Activated CD4-positive, alpha-beta T cell treated with anti-CD3 and anti-CD28 coated beads, Interleukin-2, Interleukin-6, amounts not matched to agents 100 ng/mL and 50 ng/mL, durations not matched to agents 16 hours and 8 hours (primary cell): Measurements from ENCODE around the gene IP6K3.

ENCODE experiments used
- DNase-seq: peaks from one replicate; pipeline ENCODE4 v3.0.0-alpha.2; 2020

Gene IP6K3

GRCh38 chr6:33720998-33721397 is 25.7 kb downstream of the IP6K3 start:
- DNase-seq: no peak

GRCh38 chr6:33719326-33719987 is 27.2 kb downstream of the IP6K3 start:
- DNase-seq: no peak

DNA sequence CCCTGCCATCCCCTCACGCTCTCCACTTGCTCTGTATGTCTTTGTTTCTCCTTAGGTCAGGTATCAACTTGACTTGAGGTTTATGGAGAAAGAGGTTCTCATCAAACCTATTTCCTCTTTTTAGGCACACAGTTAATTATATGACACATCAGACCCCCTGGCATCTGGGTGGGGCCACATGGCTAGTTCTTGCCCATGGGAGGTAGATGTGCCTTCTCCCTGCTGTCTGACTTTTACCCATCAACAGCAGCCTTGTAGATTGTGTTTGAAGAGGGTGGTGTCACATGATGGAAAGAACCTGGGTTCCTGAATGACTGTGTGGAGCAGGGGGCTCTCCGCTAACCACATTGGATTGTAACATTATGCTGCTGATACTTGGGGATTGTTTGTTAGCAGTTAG is 28.0 kb downstream of the IP6K3 start:
- no peak for DNase-seq

DNA sequence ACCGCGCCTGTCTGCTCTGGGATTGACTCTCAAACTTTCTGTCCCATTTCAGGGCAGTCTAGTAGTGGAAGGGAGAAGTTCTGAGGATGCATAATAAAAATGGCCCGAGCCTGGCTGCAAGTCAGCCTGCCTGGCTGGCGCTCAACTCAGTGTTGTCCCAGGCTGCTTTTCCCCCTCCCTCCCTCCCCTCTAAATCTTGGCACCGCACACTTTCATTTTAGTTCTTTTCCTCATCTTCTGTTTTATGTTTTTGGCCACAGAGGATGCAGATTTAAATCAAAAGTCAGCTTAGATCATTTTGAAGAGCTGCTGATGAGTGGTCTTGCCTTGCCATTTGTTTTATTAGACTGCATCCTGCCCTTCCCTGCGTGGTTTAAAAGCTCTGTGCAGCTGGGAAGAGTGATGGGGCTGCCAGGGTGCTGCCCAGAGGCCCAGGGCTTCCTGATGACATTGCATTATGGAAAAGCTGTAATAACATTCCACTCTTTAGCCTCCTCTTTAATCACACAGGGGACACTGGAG is 28.7 kb downstream of the IP6K3 start:
- no peak for DNase-seq

GRCh38 chr6:33716890-33717632 is 29.6 kb downstream of the IP6K3 start:
- DNase-seq: no peak

GRCh38 chr6:33716379-33716778 is 30.3 kb downstream of the IP6K3 start:
- DNase-seq: no peak

- DNase-seq: no peak
Measured at GRCh38 chr6:33714385-33715040, 32.2 kb downstream of the IP6K3 start.

DNA sequence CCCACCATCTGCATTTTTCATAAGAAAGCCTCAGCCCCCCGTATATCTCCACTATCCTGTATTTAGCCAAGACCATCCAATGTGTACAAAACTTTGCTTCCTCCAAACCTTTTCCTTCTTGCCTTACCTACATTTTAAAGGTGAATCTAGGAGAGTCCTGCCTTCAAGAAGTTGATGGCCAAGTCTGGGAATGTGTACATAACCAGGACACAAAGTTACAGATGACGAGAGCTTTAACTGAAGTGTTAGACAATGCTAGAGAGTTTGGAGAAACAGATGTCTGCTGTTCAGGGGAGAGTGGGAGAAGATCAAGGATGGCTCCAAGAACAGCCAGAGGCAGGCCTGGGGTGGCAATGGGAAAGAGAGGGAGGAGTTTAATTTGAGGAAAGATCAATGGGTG is 32.9 kb downstream of the IP6K3 start:
- DNase-seq: no peak

GRCh38 chr6:33712914-33713313 is 33.8 kb downstream of the IP6K3 start:
- DNase-seq: no peak

GRCh38 chr6:33711140-33712129 is 35.3 kb downstream of the IP6K3 start, which contains the start of gene UQCC2:
Gene UQCC2, minus strand, starts transcription at chr6:33711700. Its CDS starts 14 bp downstream, at chr6:33711686.
- peak; percentile 98 for DNase-seq

DNA sequence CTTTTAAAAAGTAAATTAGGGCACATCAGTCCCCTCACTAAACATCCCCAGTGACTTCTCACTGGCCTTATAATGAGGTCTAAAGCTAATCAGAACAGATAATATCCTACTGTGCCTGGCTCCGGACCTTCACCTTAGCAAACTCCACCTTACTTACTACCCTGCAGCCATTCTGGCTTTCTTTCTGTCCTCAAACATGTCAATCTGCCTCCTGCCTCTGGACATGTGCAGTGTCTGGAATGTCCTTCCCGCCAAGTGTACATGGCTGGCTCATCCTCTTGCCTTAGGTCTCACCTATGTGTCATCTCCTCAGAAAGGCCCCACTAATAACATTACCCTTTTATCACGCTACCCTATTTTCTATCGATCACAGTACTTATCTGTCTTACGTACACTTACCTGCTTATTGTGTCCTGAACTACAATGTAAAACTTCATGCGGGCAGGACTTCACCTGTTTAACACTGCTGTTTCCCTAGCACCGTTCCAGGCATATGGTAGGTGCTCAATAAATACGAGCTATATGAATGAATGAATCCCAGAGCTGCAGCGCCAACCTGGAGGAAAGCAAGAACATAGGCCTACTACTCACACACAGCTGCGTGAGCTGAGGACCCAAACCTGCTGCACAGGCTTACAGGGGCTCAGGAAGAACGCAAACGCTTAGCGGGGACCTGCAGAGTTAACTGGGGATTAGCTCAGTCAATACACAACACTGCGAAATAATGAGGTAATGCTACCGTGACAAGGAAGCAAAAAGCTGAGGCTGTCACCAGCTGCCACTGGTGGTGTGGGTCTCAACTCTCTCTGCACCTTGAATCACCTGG is 36.2 kb downstream of the IP6K3 start:
- DNase-seq: peak; percentile 25

GRCh38 chr6:33709605-33710295 is 37.0 kb downstream of the IP6K3 start:
- no peak for DNase-seq

DNA sequence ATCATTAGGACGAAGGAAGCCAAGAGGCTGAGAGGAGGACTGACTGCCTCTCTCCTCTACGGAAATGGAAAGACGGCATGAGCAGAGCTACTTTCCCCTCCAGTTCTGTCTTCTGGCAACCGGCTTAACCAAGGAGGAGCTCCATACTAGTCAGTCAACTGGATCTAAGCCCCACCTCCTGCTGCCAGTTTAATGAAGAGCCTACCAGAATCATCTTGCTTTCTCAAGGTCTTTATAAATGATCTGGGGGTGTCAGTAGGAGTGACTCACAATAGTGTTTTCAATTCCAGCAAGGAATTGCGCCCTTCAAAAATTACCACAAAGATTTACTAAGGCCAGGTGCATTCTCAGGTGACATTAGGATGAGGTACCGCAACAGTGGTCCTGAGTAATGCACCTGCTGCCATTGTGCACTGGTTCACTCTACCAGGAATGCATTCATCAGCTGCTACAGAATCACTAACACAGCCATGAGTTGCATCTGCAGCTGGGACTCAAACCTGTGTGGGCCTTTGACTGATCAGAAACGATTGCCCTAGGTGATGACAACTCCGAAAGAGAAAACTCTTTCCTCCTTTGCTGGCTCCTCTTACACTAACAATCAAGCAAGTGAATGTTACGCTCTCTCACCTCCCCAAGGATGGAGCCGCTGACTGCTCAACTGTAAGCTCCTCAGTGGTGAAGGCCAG is 38.0 kb downstream of the IP6K3 start:
- no peak for DNase-seq

GRCh38 chr6:33707771-33708170 is 38.9 kb downstream of the IP6K3 start:
- no peak for DNase-seq

DNA sequence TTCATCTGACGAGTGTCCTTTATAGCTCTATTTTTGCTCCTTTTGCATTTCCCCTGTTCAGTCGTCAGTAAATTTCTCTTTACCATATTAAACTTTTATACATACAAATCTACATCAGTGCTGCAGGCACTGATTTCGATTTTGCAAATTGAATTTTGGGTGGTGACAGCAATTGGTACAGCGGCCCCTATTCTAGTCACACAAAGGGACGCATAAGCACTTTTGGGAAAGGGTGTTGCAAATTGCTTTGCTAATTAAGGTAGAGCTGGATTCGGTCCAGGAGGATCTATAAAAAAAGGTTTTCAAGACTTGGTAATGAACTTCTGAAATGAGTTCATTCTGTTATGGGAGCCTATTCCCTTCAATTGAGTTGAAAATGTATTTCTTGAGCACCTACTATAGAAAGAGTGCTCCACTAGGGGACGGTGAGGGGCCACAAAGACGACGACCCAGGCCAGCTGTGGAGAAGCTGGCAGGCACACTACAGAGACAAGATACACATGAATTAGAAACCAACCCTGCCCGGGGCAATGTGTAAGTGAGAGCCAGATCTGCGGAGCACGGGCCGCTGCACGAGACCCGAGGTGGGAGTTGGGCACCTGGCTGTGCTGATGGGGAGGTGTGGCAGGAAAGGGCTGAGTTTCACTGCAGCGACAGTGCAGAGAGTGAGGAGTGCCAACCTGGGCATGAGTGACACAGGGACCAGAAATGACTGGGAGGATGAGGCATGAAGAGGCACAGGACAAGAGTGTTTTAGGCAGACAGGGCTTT is 40.6 kb downstream of the IP6K3 start:
- DNase-seq: no peak

DNA sequence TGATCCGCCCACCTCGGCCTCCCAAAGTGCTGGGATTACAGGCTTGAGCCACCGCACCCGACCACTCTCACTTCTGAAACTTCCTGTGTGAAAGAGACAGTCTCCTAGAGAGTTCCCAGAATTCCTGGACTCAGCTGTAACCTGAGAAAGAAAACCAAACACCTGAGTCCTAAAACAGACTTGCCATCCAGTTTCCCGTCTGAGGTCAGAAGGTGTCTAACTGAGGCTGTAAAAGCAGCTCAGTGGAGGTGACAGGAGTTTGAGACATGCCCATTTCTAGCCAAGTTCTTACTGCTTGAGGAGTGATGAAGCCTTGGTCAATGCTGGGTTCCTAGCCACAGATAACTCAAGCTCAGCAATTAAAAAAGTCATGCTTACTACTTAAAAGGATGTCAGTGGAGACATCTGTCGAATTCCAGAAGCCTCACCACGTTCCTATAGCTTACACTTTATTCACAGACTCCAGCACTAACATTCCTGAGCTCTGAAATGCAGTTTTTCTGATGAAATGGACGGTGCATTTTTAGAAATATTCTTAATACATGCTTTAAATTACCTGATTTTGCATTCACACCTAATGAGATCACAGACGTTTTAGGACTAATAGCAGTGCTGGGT is 41.3 kb downstream of the IP6K3 start:
- DNase-seq: no peak

- no peak for DNase-seq
Measured at GRCh38 chr6:33704215-33705066, 42.3 kb downstream of the IP6K3 start.
